K562 (cell line): ENCODE measurements around the gene CTPS2. TPM values are rescaled to one million over a fixed set of nuclear protein-coding genes. Genes with fewer than 3 reads are reported as not detected.

Source experiments
- EZH2 ChIP-seq: IDR thresholded peaks from 2 replicates; pipeline ENCODE4 v1.6.1; 2012; ENCODE audit warnings: low read depth, mild to moderate bottlenecking, inconsistent platforms, low read length, borderline replicate concordance
- GATA2 ChIP-seq: sonication (generic); formaldehyde crosslinking; IDR thresholded peaks from 2 replicates; pipeline ENCODE4 v1.4.0; 2020; ENCODE audit warnings: mild to moderate bottlenecking, missing genetic modification reagents
- GATAD2B ChIP-seq: fragments of 450-650 bp; IDR thresholded peaks from 2 replicates; pipeline ENCODE4 v1.6.1; 2017; ENCODE audit warnings: mild to moderate bottlenecking, borderline replicate concordance
- HCFC1 ChIP-seq: IDR thresholded peaks from 2 replicates; pipeline ENCODE4 v1.6.1; 2012; ENCODE audit warnings: low read depth, low read length, improper control_type of control experiment
- HOXB6 ChIP-seq: fragments of 250-450 bp; sonication (Bioruptor Pico); IDR thresholded peaks from 2 replicates; pipeline ENCODE4 v1.5.1; 2022; ENCODE audit warnings: mild to moderate bottlenecking, borderline replicate concordance
- KLF10 ChIP-seq: fragments of 250-450 bp; sonication (Bioruptor Pico); IDR thresholded peaks from 2 replicates; pipeline ENCODE4 v1.6.1; 2021; ENCODE audit warnings: matching md5 sums
- MAFG ChIP-seq: fragments of 450-650 bp; conservative IDR thresholded peaks from 2 replicates; pipeline ENCODE4 v1.6.1; 2016; ENCODE audit warnings: missing genetic modification characterization, missing compliant biosample characterization
- MCM3 ChIP-seq: fragments of 450-650 bp; IDR thresholded peaks from 2 replicates; pipeline ENCODE4 v1.6.1; 2016
- MXI1 ChIP-seq: IDR thresholded peaks from 2 replicates; pipeline ENCODE4 v1.6.1; 2011; ENCODE audit warnings: low read depth, mild to moderate bottlenecking, improper control_type of control experiment, low read length
- NR2C2 ChIP-seq, 2 experiments: fragments of 200-800 bp in 1 of 2; sonication (Bioruptor generic) in 1 of 2; sonication (generic) in 1 of 2; formaldehyde crosslinking in 1 of 2; IDR thresholded peaks; 2 replicates each; pipeline versions ENCODE4 v1.6.1 to v1.8.0; 2016 to 2022; ENCODE audit warnings: mild to moderate bottlenecking in 1 of 2, missing compliant biosample characterization in 1 of 2, missing genetic modification characterization in 1 of 2, missing genetic modification reagents in 1 of 2
- POLR2G ChIP-seq: fragments of 200-400 bp; formaldehyde crosslinking; IDR thresholded peaks from 2 replicates; pipeline ENCODE4 v1.6.1; 2017; ENCODE audit warnings: low read depth, mild to moderate bottlenecking, antibody characterized with exemption, low read length, moderate library complexity
- RAD51 ChIP-seq: fragments of 450-650 bp; IDR thresholded peaks from 2 replicates; pipeline ENCODE4 v1.7.1; 2016; ENCODE audit warnings: low read depth, mild to moderate bottlenecking, borderline replicate concordance
- TAF1 ChIP-seq: IDR thresholded peaks from 2 replicates; pipeline ENCODE4 v1.6.1; 2011; ENCODE audit warnings: mild to moderate bottlenecking, low read length, moderate library complexity; ENCODE audit not compliant: insufficient read depth, control insufficient read depth, severe bottlenecking; ENCODE audit errors: extremely low read depth
- TGIF2 ChIP-seq: sonication (generic); formaldehyde crosslinking; IDR thresholded peaks from 2 replicates; pipeline ENCODE4 v1.8.1; 2022; ENCODE audit warnings: mild to moderate bottlenecking, missing genetic modification reagents, moderate library complexity
- ZNF12 ChIP-seq: sonication (generic); formaldehyde crosslinking; IDR thresholded peaks from 2 replicates; pipeline ENCODE4 v1.4.0; 2020; ENCODE audit warnings: mild to moderate bottlenecking, missing genetic modification reagents
- ZNF212 ChIP-seq: fragments of 450-650 bp; formaldehyde crosslinking; IDR thresholded peaks from 2 replicates; pipeline ENCODE4 v1.4.0; 2020; ENCODE audit warnings: mild to moderate bottlenecking
- ZNF239 ChIP-seq: fragments of 250-450 bp; sonication (Bioruptor Pico); IDR thresholded peaks from 2 replicates; pipeline ENCODE4 v1.4.0; 2020; ENCODE audit warnings: mild to moderate bottlenecking
- ZSCAN29 ChIP-seq: fragments of 450-650 bp; IDR thresholded peaks from 2 replicates; pipeline ENCODE4 v1.6.1; 2017
- polyA plus RNA-seq, 8 experiments: library from polyadenylated mRNA; depleted of rRNA in 4 of 8; stranded (reverse) in 5 of 8; unstranded in 3 of 8; fragments of >200 nt; fragmentation: Nextera tagmentation in 2 of 8; fragmentation: Illumina TruSeq in 1 of 8; extraction: Ambion mirVana in 2 of 8; extraction: Trizol in 1 of 8; gene quantifications; 2 replicates each; pipeline versions ENCODE4 v1.2.1 to v1.2.3, GENCODE V29; 2011 to 2014; ENCODE audit warnings: inconsistent platforms in 1 of 8, missing spikeins in 1 of 8
- total RNA-seq, 7 experiments: library from RNA; depleted of rRNA in 6 of 7; stranded (reverse); fragments of >200 nt in 6 of 7; fragmentation: Illumina TruSeq in 2 of 7; extraction: Trizol in 2 of 7; gene quantifications; 2 replicates each; pipeline versions ENCODE4 v1.2.1 to v1.2.3, GENCODE V29; 2011 to 2021; ENCODE audit warnings: low replicate concordance in 1 of 7
- TF ChIP-seq, protein P1 (sequence below): fragments of 250-450 bp; sonication (Bioruptor Pico); IDR thresholded peaks from 2 replicates; pipeline ENCODE4 v1.9.0; 2021; ENCODE audit warnings: mild to moderate bottlenecking, inconsistent platforms
- TF ChIP-seq, protein P2 (sequence below): IDR thresholded peaks from 3 replicates; pipeline ENCODE4 v1.6.1; 2011; ENCODE audit warnings: borderline replicate concordance, mild to moderate bottlenecking; ENCODE audit not compliant: insufficient read length, insufficient read depth
- TF ChIP-seq, protein P3 (sequence below): sonication (generic); formaldehyde crosslinking; IDR thresholded peaks from 2 replicates; pipeline ENCODE4 v1.8.0; 2023; ENCODE audit warnings: mild to moderate bottlenecking, missing genetic modification reagents
- TF ChIP-seq, protein P4 (sequence below): fragments of 250-450 bp; sonication (Bioruptor Pico); IDR thresholded peaks from 2 replicates; pipeline ENCODE4 v1.4.0; 2020; ENCODE audit warnings: mild to moderate bottlenecking, moderate library complexity, borderline replicate concordance

CTPS2 gene
- total and polyA plus RNA-seq, 9 of the 15 experiments (the other 6 are each of a cell fraction or from before 2014, with no cell fraction given), result 5.4 to 19.5 (median 14.1) TPM

DNA sequence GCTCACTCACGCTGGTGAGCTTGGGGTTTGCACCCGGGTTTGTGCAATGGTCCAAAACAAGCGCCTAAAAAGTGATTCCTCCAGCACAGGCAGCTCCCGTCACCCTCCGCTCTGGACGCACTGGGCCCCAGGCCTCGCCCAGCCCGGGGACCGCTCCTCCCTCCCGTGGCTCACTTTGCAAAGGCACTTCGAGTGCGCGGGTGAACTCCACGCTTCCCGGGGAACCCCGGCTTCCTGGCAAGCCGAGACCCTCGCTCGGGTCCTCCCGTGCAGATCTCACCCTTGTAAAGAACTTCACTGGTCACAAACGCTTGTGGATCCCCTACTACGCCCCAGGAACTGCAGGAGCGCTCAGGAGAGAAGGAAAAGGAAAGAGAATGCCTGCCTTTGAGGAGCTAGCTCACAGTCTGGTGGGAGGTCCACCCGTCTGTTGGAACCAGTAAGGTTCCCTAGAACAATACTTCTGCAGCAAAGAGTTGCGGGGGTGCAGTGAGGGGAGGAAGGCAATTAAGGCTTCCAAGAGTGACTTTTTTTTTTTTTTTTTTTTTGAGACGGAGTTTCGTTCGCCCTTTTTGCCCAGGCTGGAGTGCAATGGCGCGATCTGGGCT lies at the start of gene CTPS2 (continued):
- TF ChIP-seq NR2C2 (CRISPR knock-in tag; IDR thresholded peaks at IDR 0.05), result no peak
- no peak for TF ChIP-seq NR2C2 (tag; IDR thresholded peaks at IDR 0.05)
- TF ChIP-seq TAF1, result peak; percentile 83
- no peak for TF ChIP-seq KLF10
- no peak for TF ChIP-seq ZSCAN29
- no peak for TF ChIP-seq MCM3
- TF ChIP-seq ZNF239, result no peak
- no peak for TF ChIP-seq TGIF2 (CRISPR knock-in tag)
- no peak for TF ChIP-seq HOXB6 (CRISPR knock-in tag)
- TF ChIP-seq MAFG (tag), result no peak
- TF ChIP-seq MXI1, result no peak
- TF ChIP-seq, protein P1, sequence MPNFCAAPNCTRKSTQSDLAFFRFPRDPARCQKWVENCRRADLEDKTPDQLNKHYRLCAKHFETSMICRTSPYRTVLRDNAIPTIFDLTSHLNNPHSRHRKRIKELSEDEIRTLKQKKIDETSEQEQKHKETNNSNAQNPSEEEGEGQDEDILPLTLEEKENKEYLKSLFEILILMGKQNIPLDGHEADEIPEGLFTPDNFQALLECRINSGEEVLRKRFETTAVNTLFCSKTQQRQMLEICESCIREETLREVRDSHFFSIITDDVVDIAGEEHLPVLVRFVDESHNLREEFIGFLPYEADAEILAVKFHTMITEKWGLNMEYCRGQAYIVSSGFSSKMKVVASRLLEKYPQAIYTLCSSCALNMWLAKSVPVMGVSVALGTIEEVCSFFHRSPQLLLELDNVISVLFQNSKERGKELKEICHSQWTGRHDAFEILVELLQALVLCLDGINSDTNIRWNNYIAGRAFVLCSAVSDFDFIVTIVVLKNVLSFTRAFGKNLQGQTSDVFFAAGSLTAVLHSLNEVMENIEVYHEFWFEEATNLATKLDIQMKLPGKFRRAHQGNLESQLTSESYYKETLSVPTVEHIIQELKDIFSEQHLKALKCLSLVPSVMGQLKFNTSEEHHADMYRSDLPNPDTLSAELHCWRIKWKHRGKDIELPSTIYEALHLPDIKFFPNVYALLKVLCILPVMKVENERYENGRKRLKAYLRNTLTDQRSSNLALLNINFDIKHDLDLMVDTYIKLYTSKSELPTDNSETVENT (CRISPR knock-in tag), result no peak
- no peak for TF ChIP-seq EZH2
- no peak for TF ChIP-seq ZNF12
- no peak for TF ChIP-seq RAD51
- no peak for TF ChIP-seq GATA2 (CRISPR knock-in tag)
- no peak for TF ChIP-seq ZNF212
- TF ChIP-seq HCFC1, result 0 out of 2 replicates have a peak, but pooled peaks have one; percentile 9
- TF ChIP-seq, protein P2, sequence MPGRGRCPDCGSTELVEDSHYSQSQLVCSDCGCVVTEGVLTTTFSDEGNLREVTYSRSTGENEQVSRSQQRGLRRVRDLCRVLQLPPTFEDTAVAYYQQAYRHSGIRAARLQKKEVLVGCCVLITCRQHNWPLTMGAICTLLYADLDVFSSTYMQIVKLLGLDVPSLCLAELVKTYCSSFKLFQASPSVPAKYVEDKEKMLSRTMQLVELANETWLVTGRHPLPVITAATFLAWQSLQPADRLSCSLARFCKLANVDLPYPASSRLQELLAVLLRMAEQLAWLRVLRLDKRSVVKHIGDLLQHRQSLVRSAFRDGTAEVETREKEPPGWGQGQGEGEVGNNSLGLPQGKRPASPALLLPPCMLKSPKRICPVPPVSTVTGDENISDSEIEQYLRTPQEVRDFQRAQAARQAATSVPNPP, result no peak
- TF ChIP-seq, protein P3, sequence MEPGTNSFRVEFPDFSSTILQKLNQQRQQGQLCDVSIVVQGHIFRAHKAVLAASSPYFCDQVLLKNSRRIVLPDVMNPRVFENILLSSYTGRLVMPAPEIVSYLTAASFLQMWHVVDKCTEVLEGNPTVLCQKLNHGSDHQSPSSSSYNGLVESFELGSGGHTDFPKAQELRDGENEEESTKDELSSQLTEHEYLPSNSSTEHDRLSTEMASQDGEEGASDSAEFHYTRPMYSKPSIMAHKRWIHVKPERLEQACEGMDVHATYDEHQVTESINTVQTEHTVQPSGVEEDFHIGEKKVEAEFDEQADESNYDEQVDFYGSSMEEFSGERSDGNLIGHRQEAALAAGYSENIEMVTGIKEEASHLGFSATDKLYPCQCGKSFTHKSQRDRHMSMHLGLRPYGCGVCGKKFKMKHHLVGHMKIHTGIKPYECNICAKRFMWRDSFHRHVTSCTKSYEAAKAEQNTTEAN (CRISPR knock-in tag), result no peak
- no peak for TF ChIP-seq GATAD2B
- TF ChIP-seq, protein P4, sequence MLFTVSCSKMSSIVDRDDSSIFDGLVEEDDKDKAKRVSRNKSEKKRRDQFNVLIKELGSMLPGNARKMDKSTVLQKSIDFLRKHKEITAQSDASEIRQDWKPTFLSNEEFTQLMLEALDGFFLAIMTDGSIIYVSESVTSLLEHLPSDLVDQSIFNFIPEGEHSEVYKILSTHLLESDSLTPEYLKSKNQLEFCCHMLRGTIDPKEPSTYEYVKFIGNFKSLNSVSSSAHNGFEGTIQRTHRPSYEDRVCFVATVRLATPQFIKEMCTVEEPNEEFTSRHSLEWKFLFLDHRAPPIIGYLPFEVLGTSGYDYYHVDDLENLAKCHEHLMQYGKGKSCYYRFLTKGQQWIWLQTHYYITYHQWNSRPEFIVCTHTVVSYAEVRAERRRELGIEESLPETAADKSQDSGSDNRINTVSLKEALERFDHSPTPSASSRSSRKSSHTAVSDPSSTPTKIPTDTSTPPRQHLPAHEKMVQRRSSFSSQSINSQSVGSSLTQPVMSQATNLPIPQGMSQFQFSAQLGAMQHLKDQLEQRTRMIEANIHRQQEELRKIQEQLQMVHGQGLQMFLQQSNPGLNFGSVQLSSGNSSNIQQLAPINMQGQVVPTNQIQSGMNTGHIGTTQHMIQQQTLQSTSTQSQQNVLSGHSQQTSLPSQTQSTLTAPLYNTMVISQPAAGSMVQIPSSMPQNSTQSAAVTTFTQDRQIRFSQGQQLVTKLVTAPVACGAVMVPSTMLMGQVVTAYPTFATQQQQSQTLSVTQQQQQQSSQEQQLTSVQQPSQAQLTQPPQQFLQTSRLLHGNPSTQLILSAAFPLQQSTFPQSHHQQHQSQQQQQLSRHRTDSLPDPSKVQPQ (CRISPR knock-in tag), result no peak
- peak; percentile 87 for TF ChIP-seq POLR2G
